Heart left ventricle (tissue), 13 donors: Measurements from ENCODE around the gene MAGEA2.
"Not testable (repeated sequence)": the region's sequence is repeated elsewhere in the genome, so short reads cannot be mapped to it uniquely, and the experiment has no call there.

ENCODE experiments used
- CTCF ChIP-seq, 12 donors: fragments of 200-600 bp; sonication (generic) in 4 of 12; IDR thresholded peaks; one replicate each; pipeline versions ENCODE4 v1.5.0 to v1.8.0; 2018 to 2022; ENCODE audit warnings: antibody characterized with exemption in 12 of 12, mild to moderate bottlenecking in 5 of 12
- POLR2A ChIP-seq, 2 donors: fragments of 450-650 bp; IDR thresholded peaks; one replicate each; pipeline ENCODE4 v1.6.1; 2017; ENCODE audit warnings: antibody characterized with exemption in 2 of 2, mild to moderate bottlenecking in 2 of 2, moderate library complexity in 2 of 2
- donor health status: ischemic (EF 13 %, LVEDD 7.1; RV severe dilation, severe dysfunction).
- donor health status: DM: no; HTN: yes; CAD: no.
- donor health status: DM: no; HTN: no; CAD: no.
- donor health status: ischemic (EF 25% LVEDD 6.9; RV normal size, moderate dysfunction).
- donor health status: ischemic (EF 25% LVEDD 5.7; RV mildly dilated, moderate dysfunction).
- donor health status: ischemic (EF 35%, LVEDD 5.7; RV mildly dilated, moderate dysfunction).
- donor health status: nonischemic (EF 11% LVEDD 7.7; RV severe dilation, severe dysfunction).
- donor health status: DM: yes; HTN: yes; CAD: no.
- donor health status: PGD.
- donor health status: ischemic (EF 29% LVEDD 5.4; RV normal size, mild dysfunction).
- donor health status: nonischemic (EF 23%, LVEDD 6.1; RV moderate dilation, normal function).

GRCh38 chrX:152700390-152700789, 53.3 kb downstream of the MAGEA2 start:
- not testable (repeated sequence) for TF ChIP-seq CTCF, POLR2A (IDR thresholded peaks at IDR 0.05)
